Endothelial cell of umbilical vein (primary cell): Measurements from ENCODE around the gene PAQR4.

Source experiments
- CTCF ChIP-seq, 2 donors: IDR thresholded peaks; 1 replicate in 1 of 2; 2 replicates in 1 of 2; pipeline ENCODE4 v1.5.1; 2011; ENCODE audit warnings: low read length in 2 of 2, mild to moderate bottlenecking in 2 of 2, moderate library complexity in 2 of 2, control low read depth in 1 of 2, inconsistent platforms in 1 of 2, low read depth in 1 of 2; ENCODE audit not compliant: insufficient read depth in 1 of 2; ENCODE audit errors: extremely low read depth in 1 of 2
- EZH2 ChIP-seq: IDR thresholded peaks from 2 replicates; pipeline ENCODE4 v1.6.1; 2012; ENCODE audit warnings: borderline replicate concordance, low read depth, mild to moderate bottlenecking, moderate library complexity, low read length, inconsistent platforms; ENCODE audit not compliant: severe bottlenecking
- GATA2 ChIP-seq: IDR thresholded peaks from 2 replicates; pipeline ENCODE4 v1.7.0; 2011; ENCODE audit warnings: low read depth, mild to moderate bottlenecking, moderate library complexity, mixed read lengths, low read length; ENCODE audit not compliant: insufficient read length, insufficient read depth
- MYC ChIP-seq: IDR thresholded peaks from one replicate; pipeline ENCODE4 v1.6.1; 2011; ENCODE audit warnings: mild to moderate bottlenecking, low read depth, low read length
- POLR2AphosphoS5 ChIP-seq: IDR thresholded peaks from 2 replicates; pipeline ENCODE4 v1.6.1; 2012; ENCODE audit warnings: low read depth, mild to moderate bottlenecking, control low read depth, low read length, moderate library complexity; ENCODE audit not compliant: insufficient read depth

GRCh38 chr16:3022684-3023414 is 53.7 kb downstream of the PAQR4 start:
- TF ChIP-seq CTCF (IDR thresholded peaks at IDR 0.05; ENCODE audit: extremely low read depth in 1 of 2, insufficient read depth in 1 of 2, low read depth in 1 of 2, low read length in 2 of 2) (no peak), GATA2 (no peak), EZH2 (no peak), MYC (no peak), POLR2AphosphoS5 (peak; percentile 43)
